Heart left ventricle (tissue), 13 donors: ENCODE results near the gene PPT2.

ENCODE experiments used
- CTCF ChIP-seq, 12 donors: fragments of 200-600 bp; sonication (generic) in 4 of 12; IDR thresholded peaks; one replicate each; pipeline versions ENCODE4 v1.5.0 to v1.8.0; 2018 to 2022; ENCODE audit warnings: antibody characterized with exemption in 12 of 12, mild to moderate bottlenecking in 5 of 12
- POLR2A ChIP-seq, 2 donors: fragments of 450-650 bp; IDR thresholded peaks; one replicate each; pipeline ENCODE4 v1.6.1; 2017; ENCODE audit warnings: antibody characterized with exemption in 2 of 2, mild to moderate bottlenecking in 2 of 2, moderate library complexity in 2 of 2
- donor health status: ischemic (EF 13 %, LVEDD 7.1; RV severe dilation, severe dysfunction).
- donor health status: DM: no; HTN: yes; CAD: no.
- donor health status: DM: no; HTN: no; CAD: no.
- donor health status: ischemic (EF 25% LVEDD 6.9; RV normal size, moderate dysfunction).
- donor health status: ischemic (EF 25% LVEDD 5.7; RV mildly dilated, moderate dysfunction).
- donor health status: ischemic (EF 35%, LVEDD 5.7; RV mildly dilated, moderate dysfunction).
- donor health status: nonischemic (EF 11% LVEDD 7.7; RV severe dilation, severe dysfunction).
- donor health status: DM: yes; HTN: yes; CAD: no.
- donor health status: PGD.
- donor health status: ischemic (EF 29% LVEDD 5.4; RV normal size, mild dysfunction).
- donor health status: nonischemic (EF 23%, LVEDD 6.1; RV moderate dilation, normal function).

- TF ChIP-seq CTCF (IDR thresholded peaks at IDR 0.05) (no peak), POLR2A (IDR thresholded peaks at IDR 0.05) (no peak)
These were observed 58.3 kb downstream of the PPT2 start for GRCh38 chr6:32212076-32212760.
